Nucleus accumbens (tissue), 56 donors: Measurements from ENCODE around the gene ELP2.
"Not testable (repeated sequence)": the region's sequence is repeated elsewhere in the genome, so short reads cannot be mapped to it uniquely, and the experiment has no call there.

Source experiments
- DNase-seq, 56 donors: peaks; one replicate each; lab custom pipeline; 2025; lab: John Stamatoyannopoulos, UW

The ELP2 gene

GRCh38 chr18:36187193-36187825 is 57.6 kb downstream of the ELP2 start, which contains the start of gene MOCOS:
Gene MOCOS, plus strand, starts transcription at chr18:36187497. Its CDS starts 43 bp downstream, at chr18:36187540.
- peak in 15 of 56 donors; percentile 8 to 53 (median 16) for DNase-seq

DNA sequence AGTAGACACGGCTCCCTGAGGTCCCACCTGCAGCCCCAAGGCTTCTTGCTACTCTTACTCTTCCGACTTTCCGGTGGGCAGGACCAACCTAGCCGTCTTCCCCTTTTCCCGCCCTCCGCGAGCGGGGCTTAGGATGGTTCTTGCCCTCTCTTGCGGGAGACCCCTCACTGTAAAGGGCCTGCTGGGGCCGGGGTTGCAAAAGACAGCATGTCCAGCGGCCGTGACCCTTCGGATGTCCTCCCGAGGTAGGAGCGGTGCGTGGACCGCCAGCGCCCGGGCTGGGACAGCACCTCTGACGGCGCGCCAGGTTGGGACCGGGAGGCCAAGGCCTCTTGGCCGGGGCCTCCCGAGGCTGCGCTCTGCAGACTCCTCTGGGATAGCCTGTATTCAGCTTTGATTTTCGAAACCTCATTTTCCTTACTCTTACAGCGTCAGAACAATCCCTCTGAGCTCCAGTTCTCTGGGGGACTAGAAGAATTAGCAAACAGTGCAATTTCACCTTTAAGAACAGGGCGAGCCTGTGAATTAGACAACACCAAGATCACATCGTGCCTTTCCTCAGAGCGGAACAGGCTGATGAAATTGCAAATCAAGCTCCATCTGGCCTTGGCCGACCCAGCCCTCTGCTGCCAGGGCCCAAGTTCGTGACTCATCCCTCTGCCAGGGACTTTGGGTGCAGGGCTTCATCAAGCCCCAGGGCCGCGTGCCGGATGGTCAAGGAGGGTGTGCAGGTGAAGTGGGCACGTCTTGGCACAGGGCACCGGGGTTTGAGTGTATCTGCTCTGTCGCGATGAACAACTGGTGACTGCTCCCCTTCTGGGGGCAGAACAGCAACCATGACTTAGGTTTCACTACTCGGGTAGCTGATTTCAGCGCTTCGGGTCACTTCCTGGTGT is 58.4 kb downstream of the ELP2 start:
- DNase-seq: no peak

GRCh38 chr18:36188916-36189315 is 59.2 kb downstream of the ELP2 start:
- DNase-seq: no peak

GRCh38 chr18:36189486-36189885 is 59.8 kb downstream of the ELP2 start:
- no peak for DNase-seq

GRCh38 chr18:36191286-36191685 is 61.6 kb downstream of the ELP2 start:
- DNase-seq: no peak

- no peak for DNase-seq
Observed at GRCh38 chr18:36191711-36192110, 62.0 kb downstream of the ELP2 start.

- DNase-seq: peak in 4 of 56 donors; percentile 16 to 38 (median 30)
Observed at GRCh38 chr18:36194600-36195315, 65.1 kb downstream of the ELP2 start.

DNA sequence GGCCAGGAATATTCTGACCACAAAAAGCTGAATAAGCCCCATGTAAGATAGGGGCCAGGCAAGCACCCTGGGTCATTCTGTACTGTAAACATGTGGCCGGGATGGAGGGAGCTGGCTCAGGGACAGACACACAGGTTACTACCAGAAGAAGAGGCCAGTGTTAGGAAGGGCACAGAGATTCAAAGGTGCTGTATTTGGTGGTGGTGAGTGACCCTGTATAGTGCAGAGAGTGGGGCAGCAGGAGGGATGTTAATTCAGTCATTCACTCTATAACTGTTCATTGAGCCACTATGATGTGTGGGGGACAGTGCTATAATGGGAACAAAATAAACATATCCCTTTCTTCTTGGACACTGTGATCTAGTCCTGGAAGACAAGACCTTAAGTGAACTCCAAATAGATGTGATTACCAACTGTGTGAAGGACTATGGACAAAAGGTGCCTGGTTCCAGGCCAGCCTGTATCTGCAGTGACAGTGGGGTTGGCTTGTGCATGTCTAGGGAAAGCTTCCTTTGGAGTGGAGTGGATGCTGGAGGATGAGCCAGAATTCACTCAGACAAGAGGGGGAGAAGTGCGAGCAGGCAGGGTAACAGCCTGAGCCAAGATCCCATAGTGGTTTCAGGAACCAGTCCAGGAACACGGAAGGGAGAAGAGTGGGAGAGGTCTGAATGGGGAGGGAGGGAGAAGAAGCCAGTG is 65.9 kb downstream of the ELP2 start:
- no peak for DNase-seq

DNA sequence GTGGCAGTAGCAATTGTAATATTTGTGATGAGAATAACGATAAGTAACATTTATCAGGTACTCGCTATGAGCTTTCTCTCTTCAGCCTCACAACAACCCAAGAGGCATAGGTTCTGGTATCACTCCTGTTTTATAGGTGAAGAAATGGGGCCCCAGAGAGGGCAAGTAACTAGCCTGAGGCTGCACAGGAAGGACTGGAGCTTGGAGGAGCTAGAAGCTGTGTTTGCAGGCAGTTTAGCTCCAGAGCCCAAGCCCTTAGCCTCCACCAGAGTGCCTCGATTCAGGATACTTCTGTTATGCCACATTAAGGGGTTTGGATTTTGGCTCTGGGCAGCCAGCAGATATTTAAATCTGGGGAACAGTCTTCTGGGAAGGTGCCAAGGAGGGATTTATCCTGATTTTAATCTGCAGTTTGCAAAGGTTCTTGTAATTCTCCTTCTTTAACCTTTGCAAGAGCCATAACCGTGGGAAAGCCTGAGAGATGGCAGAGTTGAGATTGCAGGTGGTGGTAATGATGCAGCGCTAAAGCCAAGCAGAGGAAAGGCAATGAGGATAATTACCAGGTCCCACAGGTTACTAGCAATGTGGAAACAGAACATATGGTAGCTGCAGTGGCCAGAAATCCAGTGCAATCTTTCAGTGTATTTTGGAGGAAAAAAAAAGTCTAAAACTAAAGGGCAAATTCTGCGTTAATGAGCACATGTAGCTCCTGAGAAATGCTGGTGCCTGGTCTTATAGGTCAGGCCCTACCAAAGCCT is 66.7 kb downstream of the ELP2 start:
- no peak for DNase-seq

DNA sequence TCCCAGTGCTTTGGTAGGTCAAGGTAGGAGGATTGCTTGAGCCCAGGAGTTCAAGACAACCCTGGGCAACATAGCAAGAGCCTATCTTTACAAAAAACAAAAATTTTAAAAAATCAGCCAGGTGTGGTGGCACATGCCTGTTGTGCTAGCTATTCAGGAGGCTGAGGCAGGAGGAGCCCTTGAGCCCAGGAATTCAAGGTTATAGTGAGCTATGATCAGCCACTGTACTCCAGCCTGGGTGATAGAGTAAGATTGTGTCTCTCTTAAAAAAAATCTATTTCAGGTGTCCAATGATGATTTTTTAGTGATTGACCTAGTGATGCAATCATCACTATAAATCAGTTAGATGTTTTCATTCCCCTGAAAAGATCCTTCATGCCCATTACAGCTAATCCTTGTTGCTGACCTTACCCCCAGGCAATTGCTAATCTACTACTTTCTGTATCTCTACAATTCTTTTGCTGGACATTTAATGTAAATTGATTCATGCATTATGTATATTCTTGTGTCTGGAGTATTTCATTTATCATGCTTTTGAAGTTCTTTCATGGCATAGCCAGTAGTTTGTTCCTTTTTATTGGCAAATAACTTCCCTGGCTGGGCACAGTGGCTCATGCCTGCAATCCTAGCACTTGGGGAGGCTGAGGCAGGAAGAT is 67.9 kb downstream of the ELP2 start:
- no peak for DNase-seq

DNA sequence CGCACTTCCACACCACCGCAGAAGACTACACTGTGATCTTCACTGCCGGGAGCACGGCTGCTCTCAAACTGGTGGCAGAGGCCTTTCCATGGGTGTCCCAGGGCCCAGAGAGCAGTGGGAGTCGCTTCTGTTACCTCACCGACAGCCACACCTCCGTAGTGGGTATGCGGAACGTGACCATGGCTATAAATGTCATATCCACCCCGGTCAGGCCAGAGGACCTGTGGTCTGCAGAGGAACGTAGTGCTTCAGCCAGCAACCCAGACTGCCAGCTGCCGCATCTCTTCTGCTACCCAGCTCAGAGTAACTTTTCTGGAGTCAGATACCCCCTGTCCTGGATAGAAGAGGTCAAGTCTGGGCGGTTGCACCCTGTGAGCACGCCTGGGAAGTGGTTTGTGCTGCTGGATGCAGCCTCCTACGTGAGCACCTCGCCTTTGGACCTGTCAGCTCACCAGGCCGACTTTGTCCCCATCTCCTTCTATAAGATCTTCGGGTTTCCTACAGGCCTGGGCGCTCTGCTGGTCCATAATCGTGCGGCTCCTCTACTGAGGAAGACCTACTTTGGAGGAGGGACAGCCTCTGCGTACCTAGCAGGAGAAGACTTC is 70.1 kb downstream of the ELP2 start:
- no peak for DNase-seq

GRCh38 chr18:36200354-36200771 is 70.7 kb downstream of the ELP2 start:
- DNase-seq: no peak

GRCh38 chr18:36201765-36202164 is 72.1 kb downstream of the ELP2 start:
- no peak for DNase-seq

- no peak for DNase-seq
Observed at GRCh38 chr18:36203360-36203895, 73.7 kb downstream of the ELP2 start.

DNA sequence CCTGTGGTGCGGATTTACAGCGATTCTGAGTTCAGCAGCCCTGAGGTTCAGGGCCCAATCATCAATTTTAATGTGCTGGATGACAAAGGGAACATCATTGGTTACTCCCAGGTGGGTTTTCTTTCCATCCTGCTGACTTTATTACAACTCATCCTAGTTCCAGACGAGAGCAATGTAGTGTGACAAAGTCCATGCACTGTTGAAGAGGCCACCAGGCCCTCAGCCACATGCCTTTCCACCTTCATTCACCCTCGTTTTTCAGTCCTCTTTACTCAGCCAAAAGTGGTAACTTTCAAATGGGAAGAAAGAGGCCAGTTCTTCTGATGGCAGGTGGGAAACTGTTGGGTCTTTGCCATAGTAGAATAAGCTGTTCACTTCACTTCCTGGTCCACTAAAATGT is 75.5 kb downstream of the ELP2 start:
- no peak for DNase-seq

GRCh38 chr18:36207303-36207702 is 77.6 kb downstream of the ELP2 start:
- no peak for DNase-seq

GRCh38 chr18:36207969-36208368 is 78.3 kb downstream of the ELP2 start:
- DNase-seq: not testable (repeated sequence)

DNA sequence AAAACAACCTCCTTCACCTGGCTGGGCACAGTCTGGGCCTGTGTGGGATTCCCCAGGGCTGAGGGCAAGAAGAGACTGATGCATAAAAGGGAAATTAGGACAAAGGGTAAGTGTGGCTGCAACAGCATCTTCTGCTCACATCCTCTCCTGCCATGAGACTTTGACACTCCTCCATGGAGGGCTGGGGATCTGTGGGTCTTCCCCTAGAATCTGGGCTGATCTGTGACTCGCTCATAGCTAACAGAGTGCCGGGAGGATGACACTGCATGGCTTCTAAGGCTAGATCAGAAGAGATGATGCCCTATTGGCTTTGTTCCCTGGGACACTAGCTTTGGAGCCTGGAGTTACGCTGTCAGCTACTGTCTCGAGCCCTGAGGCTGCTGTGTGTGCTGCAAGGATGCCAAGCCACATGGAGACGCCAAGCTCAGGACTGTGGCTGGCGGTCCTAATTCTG is 81.9 kb downstream of the ELP2 start:
- no peak for DNase-seq
